OCI-LY7 (cell line): Measurements from ENCODE around the gene DAP. TPM values are rescaled to one million over a fixed set of nuclear protein-coding genes. Genes with fewer than 3 reads are reported as not detected.

Source experiments
- BruUV-seq: library from RNA; stranded (reverse); fragments of 400-500 nt; replicated peaks from 2 replicates; lab custom pipeline; 2021; lab: Mats Ljungman, UMichigan
- CTCF ChIA-PET: fragments of 300-600 bp; sonication (Branson Sonifier 250); formaldehyde crosslinking; loops from one replicate; lab custom pipeline; 2022; ENCODE audit warnings: antibody characterized with exemption; ENCODE audit not compliant: unreplicated experiment; lab: Charles Lee
- POLR2A ChIA-PET: fragments of 300-600 bp; sonication (Branson Sonifier 250); formaldehyde crosslinking; loops from one replicate; lab custom pipeline; 2022; ENCODE audit warnings: antibody characterized with exemption; lab: Charles Lee
- DNase-seq: peaks from one replicate; pipeline ENCODE4 v3.0.0-alpha.2; 2015; ENCODE audit warnings: low spot score
- H2AFZ ChIP-seq: fragments of 200-600 bp; sonication (generic), shearing (Covaris generic); 2 replicates; pipeline ENCODE4 v1.6.1; 2014; ENCODE audit warnings: mild to moderate bottlenecking, antibody characterized with exemption, low read length, moderate library complexity
- H3K27ac ChIP-seq: fragments of 200-600 bp; sonication (generic); 2 replicates; pipeline ENCODE4 v1.5.1; 2014; ENCODE audit warnings: mixed run types, low read depth, mild to moderate bottlenecking, moderate library complexity, low read length, inconsistent platforms; ENCODE audit not compliant: poor library complexity, severe bottlenecking
- H3K36me3 ChIP-seq: fragments of 200-600 bp; sonication (generic); 2 replicates; pipeline ENCODE4 v1.6.1; 2014; ENCODE audit warnings: mild to moderate bottlenecking, antibody characterized with exemption, low read length, moderate library complexity, mixed read lengths; ENCODE audit not compliant: insufficient read depth
- H3K4me1 ChIP-seq: fragments of 200-600 bp; sonication (generic); 2 replicates; pipeline ENCODE4 v1.5.1; 2014; ENCODE audit warnings: mild to moderate bottlenecking, low read length; ENCODE audit not compliant: insufficient read depth, poor library complexity, severe bottlenecking
- H3K4me2 ChIP-seq: fragments of 200-600 bp; sonication (generic); 2 replicates; pipeline ENCODE4 v1.6.1; 2014; ENCODE audit warnings: mild to moderate bottlenecking, low read length
- H3K4me3 ChIP-seq: fragments of 200-600 bp; sonication (generic); 2 replicates; pipeline ENCODE4 v1.5.1; 2014; ENCODE audit warnings: mild to moderate bottlenecking, low read depth, low read length; ENCODE audit not compliant: poor library complexity, severe bottlenecking
- H3K79me2 ChIP-seq: fragments of 200-600 bp; sonication (generic); 2 replicates; pipeline ENCODE4 v1.6.1; 2016; ENCODE audit warnings: low read depth, mild to moderate bottlenecking, low read length, moderate library complexity, mixed read lengths; ENCODE audit not compliant: insufficient read depth
- H3K9me2 ChIP-seq: fragments of 200-600 bp; sonication (generic); 2 replicates; pipeline ENCODE4 v1.6.1; 2016; ENCODE audit warnings: mild to moderate bottlenecking, low read length, mixed read lengths; ENCODE audit not compliant: insufficient read depth
- H3K9me3 ChIP-seq: fragments of 200-600 bp; sonication (generic); 2 replicates; pipeline ENCODE4 v1.6.1; 2014; ENCODE audit warnings: mild to moderate bottlenecking, mixed run types, low read length, mixed read lengths
- H4K20me1 ChIP-seq: fragments of 200-600 bp; sonication (generic); 2 replicates; pipeline ENCODE4 v1.6.1; 2014; ENCODE audit warnings: mild to moderate bottlenecking, antibody characterized with exemption, low read length, moderate library complexity, mixed read lengths; ENCODE audit not compliant: insufficient read depth
- EZH2phosphoT487 ChIP-seq: fragments of 200-600 bp; sonication (generic); IDR thresholded peaks from 2 replicates; pipeline ENCODE4 v1.6.1; 2018; ENCODE audit warnings: low read depth, borderline replicate concordance, mild to moderate bottlenecking, mixed run types, antibody characterized with exemption, low read length, moderate library complexity, mixed read lengths
- intact Hi-C: fragments of 100-400 bp; cut with micrococcal nuclease; formaldehyde crosslinking; loops from one replicate; pipeline ENCODE4 v1.10.0; 2022; ENCODE audit not compliant: unreplicated experiment
- total RNA-seq, 2 experiments: library from RNA; depleted of rRNA in 1 of 2; stranded (reverse); fragments of >200 nt in 1 of 2; shearing (Covaris generic) in 1 of 2; gene quantifications; 2 replicates each; pipeline ENCODE4 v1.2.3, GENCODE V29; 2014 to 2022
- TF ChIP-seq, protein P1 (sequence below): fragments of 200-600 bp; sonication (generic); conservative IDR thresholded peaks from 2 replicates; pipeline ENCODE4 v1.5.1; 2014; ENCODE audit warnings: mild to moderate bottlenecking, antibody characterized with exemption, low read length, moderate library complexity, mixed read lengths

The DAP gene
- total RNA-seq, 2 experiments from 2014 or later, result 21.5 to 96.1 TPM

DNA sequence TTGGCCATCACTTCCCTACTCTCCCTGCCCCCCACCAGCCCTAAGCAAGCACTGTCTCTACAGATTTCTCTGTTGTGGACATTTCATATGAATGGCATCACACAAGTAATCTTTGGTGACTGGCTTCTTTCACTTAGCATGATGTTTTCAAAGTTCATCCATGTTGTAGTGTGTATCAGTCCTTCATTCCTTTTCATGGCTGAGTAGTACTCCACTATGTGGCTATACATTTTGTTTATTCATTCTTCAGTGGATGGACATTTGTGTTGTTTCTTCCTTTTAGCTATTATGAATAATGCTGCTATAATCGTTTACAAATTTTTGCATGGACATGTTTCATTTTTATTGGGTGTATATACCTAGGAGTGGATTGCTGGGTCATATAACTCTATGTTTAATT, 84.1 kb downstream of the DAP start:
- POLR2A ChIA-PET, result interaction anchor here (0.5 kb wide), 1 partner anchor 259 kb away, joined by 3 read pairs; no protein-coding TSS in a partner anchor
- Histone ChIP-seq H3K9me2 (no peaks in the 10 kb centered on the region), H3K27ac (no peak overlapping the region), H3K4me1 (no peaks in the 10 kb centered on the region), H3K79me2 (no peaks in the 10 kb centered on the region), H2AFZ (no peak overlapping the region), H4K20me1 (no peaks in the 10 kb centered on the region), H3K4me3 (no peak overlapping the region), H3K4me2 (no peak overlapping the region), H3K36me3 (peaks cover 42% of the 10 kb centered on the region), H3K9me3 (no peaks in the 10 kb centered on the region)
- CTCF ChIA-PET, result no interaction called here
- BruUV-seq, result no TSS peak
- DNase-seq, result no peak
- intact Hi-C loops, result no loop called here
- TF ChIP-seq, protein P1, sequence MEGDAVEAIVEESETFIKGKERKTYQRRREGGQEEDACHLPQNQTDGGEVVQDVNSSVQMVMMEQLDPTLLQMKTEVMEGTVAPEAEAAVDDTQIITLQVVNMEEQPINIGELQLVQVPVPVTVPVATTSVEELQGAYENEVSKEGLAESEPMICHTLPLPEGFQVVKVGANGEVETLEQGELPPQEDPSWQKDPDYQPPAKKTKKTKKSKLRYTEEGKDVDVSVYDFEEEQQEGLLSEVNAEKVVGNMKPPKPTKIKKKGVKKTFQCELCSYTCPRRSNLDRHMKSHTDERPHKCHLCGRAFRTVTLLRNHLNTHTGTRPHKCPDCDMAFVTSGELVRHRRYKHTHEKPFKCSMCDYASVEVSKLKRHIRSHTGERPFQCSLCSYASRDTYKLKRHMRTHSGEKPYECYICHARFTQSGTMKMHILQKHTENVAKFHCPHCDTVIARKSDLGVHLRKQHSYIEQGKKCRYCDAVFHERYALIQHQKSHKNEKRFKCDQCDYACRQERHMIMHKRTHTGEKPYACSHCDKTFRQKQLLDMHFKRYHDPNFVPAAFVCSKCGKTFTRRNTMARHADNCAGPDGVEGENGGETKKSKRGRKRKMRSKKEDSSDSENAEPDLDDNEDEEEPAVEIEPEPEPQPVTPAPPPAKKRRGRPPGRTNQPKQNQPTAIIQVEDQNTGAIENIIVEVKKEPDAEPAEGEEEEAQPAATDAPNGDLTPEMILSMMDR, result no peak
- TF ChIP-seq EZH2phosphoT487, result no peak

DNA sequence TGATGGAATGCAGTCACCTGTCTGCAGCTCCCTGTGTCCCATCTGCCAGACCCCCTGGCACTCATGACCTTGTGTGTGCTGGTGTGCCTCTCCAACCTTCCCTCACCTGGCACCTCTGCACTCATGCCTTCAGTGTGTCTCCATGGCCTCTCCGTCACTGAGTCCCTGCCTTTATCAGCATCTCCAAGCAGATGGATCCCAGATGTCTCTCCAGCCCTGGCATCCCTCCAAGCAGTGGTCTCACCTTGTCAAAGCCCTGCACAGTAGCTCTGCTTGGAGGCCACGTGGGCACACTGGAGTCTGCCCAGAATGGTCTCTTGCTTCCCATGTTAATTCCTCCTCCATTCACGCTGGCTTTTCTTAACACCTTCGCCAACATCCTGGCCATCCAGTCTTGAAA, 84.8 kb downstream of the DAP start:
- no peak for DNase-seq
- ChIA-PET POLR2A (interaction anchor here (0.5 to 1.2 kb wide), 2 partner anchors 40 to 258 kb away, joined by 3 read pairs; no protein-coding TSS in a partner anchor), CTCF (no interaction called here)
- Histone ChIP-seq H3K4me3 (no peak overlapping the region), H3K4me1 (no peaks in the 10 kb centered on the region), H3K79me2 (no peaks in the 10 kb centered on the region), H3K9me2 (no peaks in the 10 kb centered on the region), H3K27ac (no peak overlapping the region), H3K4me2 (no peak overlapping the region), H3K9me3 (no peaks in the 10 kb centered on the region), H4K20me1 (no peaks in the 10 kb centered on the region), H2AFZ (no peak overlapping the region), H3K36me3 (peaks cover 40% of the 10 kb centered on the region)
- TF ChIP-seq, protein P1, result no peak
- TF ChIP-seq EZH2phosphoT487, result no peak
- no TSS peak for BruUV-seq
- intact Hi-C loops, result no loop called here

DNA sequence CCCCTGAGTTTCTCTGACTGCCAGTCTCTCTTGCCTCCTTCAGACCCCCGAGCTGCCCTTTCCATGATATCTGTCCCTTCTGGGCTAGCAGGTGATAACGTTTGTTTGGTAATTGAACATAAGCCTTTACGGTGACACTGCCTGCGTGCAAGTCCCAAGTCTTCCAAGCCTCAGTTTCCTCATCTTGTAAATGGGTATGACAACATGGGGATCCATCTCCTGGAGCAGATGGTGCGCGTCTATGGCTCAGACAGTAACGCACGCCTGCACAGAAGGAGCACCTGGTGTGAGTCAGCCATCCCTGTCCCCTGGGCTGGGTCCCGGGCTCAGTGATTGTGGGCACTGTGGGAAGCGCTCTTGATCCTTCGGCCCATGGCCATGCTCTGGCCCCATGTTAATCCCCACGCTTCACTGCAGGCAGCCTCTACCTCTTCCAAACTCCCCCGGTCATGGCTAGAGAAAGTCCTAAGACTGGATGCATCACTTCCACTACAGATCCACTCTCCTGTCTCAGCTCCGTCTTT, 85.8 kb downstream of the DAP start:
- H3K27ac ChIP-seq, result no peak overlapping the region
- no peak overlapping the region for H2AFZ ChIP-seq
- no peaks in the 10 kb centered on the region for H3K9me2 ChIP-seq
- TF ChIP-seq, protein P1, result no peak
- TF ChIP-seq EZH2phosphoT487, result no peak
- ChIA-PET CTCF (no interaction called here), POLR2A (interaction anchor here (0.5 to 1.2 kb wide), 3 partner anchors 11 to 231 kb away, joined by 3 read pairs; no protein-coding TSS in a partner anchor)
- no peaks in the 10 kb centered on the region for H3K9me3 ChIP-seq
- H3K79me2 ChIP-seq, result no peaks in the 10 kb centered on the region
- H3K4me1 ChIP-seq, result no peaks in the 10 kb centered on the region
- no peak overlapping the region for H3K4me2 ChIP-seq
- peaks cover 32% of the 10 kb centered on the region for H3K36me3 ChIP-seq
- intact Hi-C loops, result no loop called here
- BruUV-seq, result no TSS peak
- no peak overlapping the region for H3K4me3 ChIP-seq
- no peak for DNase-seq
- no peaks in the 10 kb centered on the region for H4K20me1 ChIP-seq
